ENCODE measurements around the gene DAB2IP.

GRCh38 chr9:121620777-121621449, 30.5 kb upstream of the DAB2IP start:
- TF ChIP-seq EZH2 (IDR thresholded peaks at IDR 0.05; ENCODE audit: low read depth) (no peak), CTCF (conservative IDR thresholded peaks at IDR 0.05) (peak; percentile 59)

All from PC-9 (cell line).